Erythroblast (primary cell): ENCODE measurements around the gene CEP85.

Experiments used
- DNase-seq, 2 experiments: peaks; one replicate each; lab custom pipeline; 2025; lab: John Stamatoyannopoulos, UW
- GATA1 ChIP-seq: IDR thresholded peaks from 2 replicates; pipeline ENCODE4 v1.6.1; 2011; ENCODE audit warnings: low read depth, mild to moderate bottlenecking, control low read depth, low read length, moderate library complexity
- POLR2A ChIP-seq: IDR thresholded peaks from 2 replicates; pipeline ENCODE4 v1.6.1; 2011; ENCODE audit warnings: mild to moderate bottlenecking, low read length

The CEP85 gene

DNA sequence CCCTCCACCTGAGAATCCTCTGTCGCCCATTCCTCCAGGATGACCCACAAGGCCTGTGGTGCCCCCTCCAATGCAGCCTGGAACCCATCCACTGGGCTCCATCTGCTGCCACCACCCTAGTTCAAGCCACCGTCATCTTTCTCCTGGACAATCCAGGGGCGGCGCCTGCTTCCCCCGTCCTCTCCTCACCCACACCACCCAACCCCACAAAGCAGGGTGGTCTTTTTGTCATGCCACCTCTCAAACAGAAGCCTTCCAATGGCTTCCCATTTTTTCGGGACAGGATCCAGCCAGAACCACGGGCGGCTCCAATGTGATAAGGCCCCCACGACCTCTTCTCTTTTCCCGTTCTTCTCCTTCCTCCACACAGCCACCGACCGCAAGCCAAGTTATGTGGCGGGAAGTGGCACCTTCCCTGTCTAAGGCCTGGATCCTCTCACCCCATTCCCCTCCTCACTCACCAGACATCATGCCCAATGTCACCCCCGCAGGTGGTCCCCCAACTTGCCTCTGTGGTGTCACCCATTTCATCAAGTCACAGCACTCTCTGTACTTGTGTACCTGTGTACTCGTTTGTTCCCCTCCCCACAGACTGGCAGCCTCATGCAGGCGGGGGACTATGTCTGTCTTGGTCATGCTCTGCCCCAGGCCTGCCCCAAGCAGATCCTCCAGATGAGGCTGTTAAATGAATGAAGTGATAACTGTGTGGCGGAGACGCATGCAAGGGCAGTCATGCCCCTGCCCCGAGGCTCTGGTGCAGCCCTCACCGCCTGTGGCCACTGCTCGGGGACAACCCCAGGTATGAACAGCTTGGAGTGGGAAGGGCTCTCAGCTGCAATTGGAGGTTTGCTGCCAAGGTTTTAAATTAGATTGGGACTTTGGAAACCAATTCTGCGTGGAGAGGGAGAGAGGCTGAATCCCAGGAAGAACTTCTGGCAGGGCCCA is 61.5 kb downstream of the CEP85 start:
- no peak for DNase-seq
- TF ChIP-seq POLR2A (no peak), GATA1 (no peak)

DNA sequence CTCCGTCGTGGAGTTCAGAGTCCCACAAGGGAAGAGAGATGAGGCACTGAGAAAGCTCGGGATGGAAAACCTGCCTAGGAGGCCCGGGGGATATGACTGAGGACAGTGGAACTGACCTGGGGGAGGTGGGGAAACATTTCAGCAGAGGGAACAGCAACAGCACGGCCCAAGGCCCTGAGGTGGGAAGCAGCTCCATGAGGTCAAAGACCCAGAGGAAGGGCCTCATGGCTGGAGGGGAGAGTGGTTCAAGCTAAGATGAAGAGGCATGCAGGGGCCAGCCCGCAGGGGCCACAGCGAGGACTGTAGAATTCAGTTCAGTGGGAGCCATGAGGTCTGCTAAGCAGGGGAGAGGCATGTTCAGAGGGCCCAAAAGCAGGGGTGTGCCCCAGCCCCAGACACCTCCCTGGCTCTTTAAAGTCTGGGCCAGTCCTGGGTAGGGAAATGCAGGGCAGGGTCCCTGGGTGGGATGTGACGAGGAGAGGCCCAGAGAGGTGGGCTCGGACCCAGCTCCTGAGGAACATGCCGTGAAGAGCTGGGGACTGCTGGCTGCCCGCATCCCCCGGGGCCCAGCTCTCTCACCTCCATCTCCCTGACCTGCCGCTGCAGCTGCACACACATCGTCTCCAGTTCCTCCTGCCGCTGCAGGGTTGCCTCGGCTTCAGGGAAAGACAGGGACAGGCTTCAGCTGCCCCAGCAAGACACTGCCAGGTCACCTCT is 62.5 kb downstream of the CEP85 start:
- TF ChIP-seq GATA1, result no peak
- TF ChIP-seq POLR2A, result no peak
- DNase-seq, result no peak

DNA sequence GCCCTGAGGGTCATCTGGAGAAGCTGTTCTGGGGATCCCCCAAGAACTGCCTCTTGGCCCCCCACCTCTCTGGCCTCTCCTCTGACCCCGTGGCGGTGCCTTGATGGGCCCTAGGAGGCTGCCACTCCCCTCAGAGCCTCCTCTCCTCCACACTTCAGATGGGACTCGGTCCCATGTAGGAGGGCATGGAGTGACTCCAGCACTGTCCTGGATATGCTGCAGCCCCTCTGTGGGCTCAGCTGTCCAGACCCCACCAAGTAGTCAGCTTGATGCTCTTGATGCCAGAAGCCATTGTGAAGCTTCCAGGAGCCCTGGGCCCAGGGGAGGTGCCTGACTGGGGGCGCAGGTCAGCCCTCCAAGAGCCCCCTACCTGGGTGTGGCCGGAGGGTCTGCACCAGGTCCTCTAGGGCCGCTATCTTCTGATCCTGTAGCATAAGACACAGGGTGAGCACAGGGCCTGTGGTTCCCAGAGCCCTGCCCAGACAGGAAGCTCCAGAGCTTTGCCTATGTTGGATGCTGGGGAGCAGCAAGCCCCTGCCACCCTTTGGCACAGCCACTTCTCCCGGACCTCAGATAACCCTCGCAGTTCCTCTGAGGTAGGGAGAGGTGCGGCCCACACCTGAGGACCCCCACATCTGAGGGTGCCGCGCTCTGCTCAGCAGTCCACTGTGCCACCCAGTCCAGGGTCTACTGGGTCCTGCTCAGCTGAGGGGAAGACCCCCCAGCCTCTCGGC is 63.2 kb downstream of the CEP85 start:
- TF ChIP-seq GATA1, result no peak
- TF ChIP-seq POLR2A, result no peak
- DNase-seq, result no peak

DNA sequence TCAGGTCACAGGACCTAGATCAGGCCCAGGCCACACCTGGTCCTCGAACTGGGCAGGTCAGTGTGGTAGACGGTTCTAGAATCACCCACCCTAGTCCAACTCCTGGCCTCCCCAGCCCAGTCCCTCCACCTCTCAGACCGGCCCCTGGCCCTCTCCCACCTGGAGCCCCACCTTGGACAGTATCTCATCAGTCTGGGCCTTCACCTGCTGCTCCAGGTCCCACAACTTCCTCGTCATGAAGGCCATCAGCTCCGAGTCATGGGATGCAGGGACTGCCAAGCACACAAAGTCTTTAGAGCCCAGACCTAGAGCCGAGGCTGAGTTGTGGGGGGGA is 63.8 kb downstream of the CEP85 start:
- no peak for TF ChIP-seq POLR2A
- TF ChIP-seq GATA1, result no peak
- DNase-seq, result no peak

DNA sequence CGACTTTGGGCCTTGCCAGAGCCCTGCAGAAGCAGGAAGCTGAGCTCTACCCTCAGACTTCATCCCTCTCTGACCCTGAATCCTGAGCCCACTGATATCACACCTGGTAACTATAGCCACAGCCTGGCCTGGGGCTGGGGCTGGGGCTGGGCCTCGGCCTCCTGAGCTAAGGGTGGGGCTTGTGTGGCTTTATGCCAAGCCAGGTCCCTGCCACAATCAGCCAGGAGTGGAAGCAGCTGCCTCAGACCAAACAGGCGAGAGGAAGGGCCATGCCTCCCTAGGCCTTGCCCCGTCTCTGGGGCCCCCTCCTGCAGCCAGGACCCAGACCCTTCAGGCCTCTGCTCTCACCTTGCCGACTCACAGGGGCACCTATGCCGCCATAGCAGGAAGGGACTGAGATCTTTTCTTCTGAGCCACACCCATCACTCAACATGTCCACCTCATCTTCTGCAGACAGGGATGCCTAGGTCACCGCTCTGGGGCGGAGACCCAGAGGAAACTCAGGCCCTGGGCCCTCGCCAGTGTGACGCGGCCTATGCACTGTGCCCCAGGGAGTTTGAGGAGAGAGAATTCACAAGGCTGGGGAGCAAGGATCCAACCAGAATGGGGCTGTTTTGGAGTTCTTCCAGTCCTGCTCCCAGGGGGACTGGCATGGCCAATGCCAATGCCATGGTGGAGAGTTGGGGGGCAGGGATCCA is 66.7 kb downstream of the CEP85 start:
- TF ChIP-seq GATA1, result no peak

GRCh38 chr1:26302733-26303405 is 68.9 kb downstream of the CEP85 start:
- TF ChIP-seq GATA1 (no peak), POLR2A (no peak)
- no peak for DNase-seq

More for the DNA sequence above, 66.7 kb downstream of the CEP85 start:
- peak in 1 of 2 experiments; percentile 42 for DNase-seq

- TF ChIP-seq GATA1 (no peak), POLR2A (no peak)
Measured at GRCh38 chr1:26305667-26306289, 71.8 kb downstream of the CEP85 start.

GRCh38 chr1:26306290-26307229 is 72.6 kb downstream of the CEP85 start, which contains the start of gene UBXN11:
Gene UBXN11 (minus strand): TSS chr1:26306636. CDS start chr1:26302883, 3,753 bp downstream.
- DNase-seq, result peak; percentile 93 to 94
- TF ChIP-seq POLR2A (peak; percentile 70), GATA1 (no peak)

More at GRCh38 chr1:26305667-26306289, 71.8 kb downstream of the CEP85 start:
- DNase-seq, result no peak

DNA sequence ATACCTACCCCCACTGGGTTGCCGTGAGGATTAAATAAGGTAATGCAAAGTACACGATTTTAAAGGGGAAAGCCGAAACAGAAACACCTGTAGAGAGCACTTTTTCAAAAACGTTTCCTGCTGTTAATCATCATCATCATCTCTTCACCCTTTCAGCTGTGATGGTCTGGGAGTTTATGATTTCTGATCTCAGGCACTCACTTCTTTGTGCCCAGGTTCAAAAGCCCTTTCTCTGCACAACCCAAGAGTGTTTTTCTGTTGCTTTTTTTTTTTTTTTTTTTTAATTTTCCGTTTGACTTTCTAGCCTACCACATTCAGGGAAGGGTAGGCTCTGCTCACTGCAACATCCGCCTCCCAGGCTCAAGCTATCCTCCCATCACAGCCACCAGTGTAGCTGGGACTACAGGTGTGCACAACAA is 73.4 kb downstream of the CEP85 start:
- no peak for DNase-seq

GRCh38 chr1:26307966-26308899 is 74.2 kb downstream of the CEP85 start:
- DNase-seq, result peak in 1 of 2 experiments; percentile 47

More for the DNA sequence above, 73.4 kb downstream of the CEP85 start:
- TF ChIP-seq GATA1 (no peak), POLR2A (no peak)
